Calu3 (cell line): ENCODE measurements around the gene CNTNAP2. TPM values are rescaled to one million over a fixed set of nuclear protein-coding genes. Genes with fewer than 3 reads are reported as not detected.

Experiments
- BruUV-seq: library from RNA; stranded (reverse); fragments of 400-500 nt; replicated peaks from 2 replicates; lab custom pipeline; 2021; lab: Mats Ljungman, UMichigan
- CTCF ChIA-PET: fragments of 300-600 bp; sonication (Branson Sonifier 250); formaldehyde crosslinking; loops from one replicate; lab custom pipeline; 2022; ENCODE audit warnings: antibody characterized with exemption; lab: Charles Lee
- DNase-seq: peaks from one replicate; pipeline ENCODE4 v3.0.0; 2022
- H3K27ac Mint-ChIP-seq: one replicate; pipeline ENCODE4 v1.8.0; 2022; ENCODE audit warnings: mixed read lengths; ENCODE audit not compliant: unreplicated experiment
- H3K27me3 Mint-ChIP-seq: one replicate; pipeline ENCODE4 v1.8.0; 2022; ENCODE audit warnings: mixed read lengths; ENCODE audit not compliant: unreplicated experiment
- H3K36me3 Mint-ChIP-seq: one replicate; pipeline ENCODE4 v1.8.0; 2022; ENCODE audit warnings: mild to moderate bottlenecking, moderate library complexity, mixed read lengths; ENCODE audit not compliant: insufficient read depth, unreplicated experiment
- H3K4me1 Mint-ChIP-seq: one replicate; pipeline ENCODE4 v1.8.0; 2022; ENCODE audit warnings: mild to moderate bottlenecking, low read depth, mixed read lengths; ENCODE audit not compliant: unreplicated experiment
- H3K4me3 Mint-ChIP-seq: one replicate; pipeline ENCODE4 v1.8.0; 2022; ENCODE audit warnings: mild to moderate bottlenecking, low read depth, moderate library complexity, mixed read lengths; ENCODE audit not compliant: unreplicated experiment
- H3K9me3 Mint-ChIP-seq: one replicate; pipeline ENCODE4 v1.8.0; 2022; ENCODE audit warnings: low read depth, mixed read lengths; ENCODE audit not compliant: unreplicated experiment
- intact Hi-C: fragments of 100-400 bp; cut with micrococcal nuclease; formaldehyde crosslinking; loops from one replicate; pipeline ENCODE4 v1.10.0; 2022; ENCODE audit not compliant: unreplicated experiment
- total RNA-seq: library from RNA; stranded (reverse); gene quantifications from 2 replicates; pipeline ENCODE4 v1.2.3, GENCODE V29; 2022
- TF ChIP-seq, protein P1 (sequence below): fragments of 200-600 bp; IDR thresholded peaks from one replicate; pipeline ENCODE4 v1.8.0; 2022; ENCODE audit warnings: antibody characterized with exemption; ENCODE audit not compliant: unreplicated experiment

Gene CNTNAP2
- total RNA-seq, 1 experiment from 2014 or later, result 1.1 TPM

DNA sequence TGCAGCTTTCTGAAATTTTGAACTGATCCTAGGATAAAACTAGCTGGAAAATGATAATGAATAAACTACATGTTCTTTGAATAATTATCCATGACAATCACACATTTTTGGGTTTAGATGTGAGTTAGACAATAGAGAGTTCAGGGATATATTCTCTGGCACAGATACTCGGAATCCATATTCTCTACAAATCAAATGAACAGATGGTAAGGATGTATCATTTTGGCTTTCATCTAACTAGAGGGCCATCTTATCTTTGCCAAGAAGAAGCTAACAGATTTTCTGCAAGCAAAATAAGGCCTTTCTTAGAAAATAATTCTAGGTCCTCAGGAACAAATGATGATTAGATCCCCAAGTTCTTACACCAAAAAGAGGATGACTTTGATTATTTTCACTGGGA, 2118.1 kb downstream of the CNTNAP2 start:
- no peak for DNase-seq
- TF ChIP-seq, protein P1, sequence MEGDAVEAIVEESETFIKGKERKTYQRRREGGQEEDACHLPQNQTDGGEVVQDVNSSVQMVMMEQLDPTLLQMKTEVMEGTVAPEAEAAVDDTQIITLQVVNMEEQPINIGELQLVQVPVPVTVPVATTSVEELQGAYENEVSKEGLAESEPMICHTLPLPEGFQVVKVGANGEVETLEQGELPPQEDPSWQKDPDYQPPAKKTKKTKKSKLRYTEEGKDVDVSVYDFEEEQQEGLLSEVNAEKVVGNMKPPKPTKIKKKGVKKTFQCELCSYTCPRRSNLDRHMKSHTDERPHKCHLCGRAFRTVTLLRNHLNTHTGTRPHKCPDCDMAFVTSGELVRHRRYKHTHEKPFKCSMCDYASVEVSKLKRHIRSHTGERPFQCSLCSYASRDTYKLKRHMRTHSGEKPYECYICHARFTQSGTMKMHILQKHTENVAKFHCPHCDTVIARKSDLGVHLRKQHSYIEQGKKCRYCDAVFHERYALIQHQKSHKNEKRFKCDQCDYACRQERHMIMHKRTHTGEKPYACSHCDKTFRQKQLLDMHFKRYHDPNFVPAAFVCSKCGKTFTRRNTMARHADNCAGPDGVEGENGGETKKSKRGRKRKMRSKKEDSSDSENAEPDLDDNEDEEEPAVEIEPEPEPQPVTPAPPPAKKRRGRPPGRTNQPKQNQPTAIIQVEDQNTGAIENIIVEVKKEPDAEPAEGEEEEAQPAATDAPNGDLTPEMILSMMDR, result no peak
- BruUV-seq, result no TSS peak
- Mint-ChIP-seq H3K4me3 (no peak overlapping the region), H3K36me3 (no peaks in the 10 kb centered on the region), H3K27me3 (no peaks in the 10 kb centered on the region), H3K4me1 (no peaks in the 10 kb centered on the region), H3K9me3 (peaks cover 3% of the 10 kb centered on the region), H3K27ac (no peak overlapping the region)
- CTCF ChIA-PET, result no interaction called here
- intact Hi-C loops, result no loop called here

DNA sequence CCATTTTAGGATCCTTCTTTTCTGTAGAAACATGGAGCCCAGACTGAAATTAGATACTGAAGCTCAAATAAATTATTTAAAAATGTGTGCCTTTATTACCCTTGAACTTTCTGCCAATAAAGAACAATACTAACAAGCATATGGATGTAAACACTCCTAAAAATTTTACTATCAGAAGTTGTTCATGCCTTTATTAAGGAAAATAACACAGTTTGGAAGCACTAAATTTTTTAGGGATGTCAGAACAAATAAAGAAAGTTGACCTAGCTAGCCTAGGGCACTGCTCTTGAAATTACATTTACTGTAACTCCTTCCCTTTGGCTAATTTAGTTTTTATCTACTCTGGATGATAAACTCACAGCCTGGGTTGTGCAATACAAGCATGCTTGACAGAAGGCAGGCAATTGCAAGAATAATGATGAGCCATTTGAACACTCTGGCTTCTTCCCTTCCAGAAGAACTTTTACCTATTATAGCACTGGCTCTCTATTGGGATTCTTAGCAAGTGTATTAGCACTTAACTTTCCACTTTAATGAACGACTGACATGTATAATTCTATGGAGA, 2122.2 kb downstream of the CNTNAP2 start:
- CTCF ChIA-PET, result no interaction called here

GRCh38 chr7:148241700-148242293, 2125.2 kb downstream of the CNTNAP2 start:
- CTCF ChIA-PET, result no interaction called here
- H3K9me3 Mint-ChIP-seq, result peaks cover 3% of the 10 kb centered on the region
- intact Hi-C loops, result no loop called here
- no peak overlapping the region for H3K4me3 Mint-ChIP-seq
- peaks cover 12% of the 10 kb centered on the region for H3K27me3 Mint-ChIP-seq
- no TSS peak for BruUV-seq
- no peak for DNase-seq
- H3K4me1 Mint-ChIP-seq, result peaks cover 6% of the 10 kb centered on the region
- H3K27ac Mint-ChIP-seq, result no peak overlapping the region
- TF ChIP-seq, protein P1, result no peak
- no peaks in the 10 kb centered on the region for H3K36me3 Mint-ChIP-seq

More for the DNA sequence above, 2122.2 kb downstream of the CNTNAP2 start:
- peaks cover 12% of the 10 kb centered on the region for H3K27me3 Mint-ChIP-seq
- no TSS peak for BruUV-seq
- TF ChIP-seq, protein P1, result no peak
- H3K9me3 Mint-ChIP-seq, result peaks cover 3% of the 10 kb centered on the region
- peaks cover 6% of the 10 kb centered on the region for H3K4me1 Mint-ChIP-seq
- H3K4me3 Mint-ChIP-seq, result no peak overlapping the region
- DNase-seq, result no peak
- intact Hi-C loops, result no loop called here
- H3K27ac Mint-ChIP-seq, result no peak overlapping the region
- H3K36me3 Mint-ChIP-seq, result no peaks in the 10 kb centered on the region

- TF ChIP-seq, protein P1, result peak; percentile 53
- no peaks in the 10 kb centered on the region for H3K36me3 Mint-ChIP-seq
- no TSS peak for BruUV-seq
- peaks cover 6% of the 10 kb centered on the region for H3K4me1 Mint-ChIP-seq
- H3K4me3 Mint-ChIP-seq, result no peak overlapping the region
- no peak overlapping the region for H3K27ac Mint-ChIP-seq
- CTCF ChIA-PET, result no interaction called here
- H3K9me3 Mint-ChIP-seq, result peaks cover under 1% of the 10 kb centered on the region
- peaks cover 12% of the 10 kb centered on the region for H3K27me3 Mint-ChIP-seq
- peak; percentile 35 for DNase-seq
- intact Hi-C loops, result no loop called here
These were observed 2125.8 kb downstream of the CNTNAP2 start for GRCh38 chr7:148242294-148242821.
